ENCODE measurements around the gene AGPAT3.

The AGPAT3 gene

GRCh38 chr21:43906585-43907370 lies 41.8 kb downstream of the AGPAT3 start:
- no peak for DNase-seq
- no peak overlapping the region for H3K4me3 Mint-ChIP-seq
- peaks cover 32% of the 10 kb centered on the region for H3K36me3 Mint-ChIP-seq
- H3K4me1 Mint-ChIP-seq: peaks cover 3% of the 10 kb centered on the region
- no peak overlapping the region for H3K27ac Mint-ChIP-seq
- H3K9me3 Mint-ChIP-seq: no peaks in the 10 kb centered on the region
- CTCF ChIA-PET: no interaction called here
- H3K27me3 Mint-ChIP-seq: no peaks in the 10 kb centered on the region

GRCh38 chr21:43907751-43908150 lies 42.7 kb downstream of the AGPAT3 start:
- peaks cover 3% of the 10 kb centered on the region for H3K4me1 Mint-ChIP-seq
- H3K9me3 Mint-ChIP-seq: peaks cover 8% of the 10 kb centered on the region
- no peak overlapping the region for H3K27ac Mint-ChIP-seq
- CTCF ChIA-PET: interaction anchor here (1.5 kb wide), 1 partner anchor 11 kb away, joined by 3 read pairs; no protein-coding TSS in a partner anchor
- no peak for DNase-seq
- H3K27me3 Mint-ChIP-seq: no peaks in the 10 kb centered on the region
- H3K36me3 Mint-ChIP-seq: peaks cover 39% of the 10 kb centered on the region
- no peak overlapping the region for H3K4me3 Mint-ChIP-seq

- CTCF ChIA-PET: interaction anchor here (1.5 kb wide), 1 partner anchor 10 kb away, joined by 3 read pairs; no protein-coding TSS in a partner anchor
- peaks cover 40% of the 10 kb centered on the region for H3K36me3 Mint-ChIP-seq
- peaks cover 13% of the 10 kb centered on the region for H3K9me3 Mint-ChIP-seq
- peaks cover 3% of the 10 kb centered on the region for H3K4me1 Mint-ChIP-seq
- H3K27me3 Mint-ChIP-seq: no peaks in the 10 kb centered on the region
- DNase-seq: no peak
- H3K27ac Mint-ChIP-seq: no peak overlapping the region
- H3K4me3 Mint-ChIP-seq: no peak overlapping the region
Observed at GRCh38 chr21:43908167-43908566, 43.1 kb downstream of the AGPAT3 start.

- no peak for DNase-seq
- CTCF ChIA-PET: no interaction called here
- peaks cover 13% of the 10 kb centered on the region for H3K9me3 Mint-ChIP-seq
- H3K4me3 Mint-ChIP-seq: no peak overlapping the region
- H3K27ac Mint-ChIP-seq: no peak overlapping the region
- H3K4me1 Mint-ChIP-seq: peaks cover 9% of the 10 kb centered on the region
- peaks cover 40% of the 10 kb centered on the region for H3K36me3 Mint-ChIP-seq
- H3K27me3 Mint-ChIP-seq: no peaks in the 10 kb centered on the region
Observed at GRCh38 chr21:43909741-43910400, 44.8 kb downstream of the AGPAT3 start.

- H3K27me3 Mint-ChIP-seq: no peaks in the 10 kb centered on the region
- peaks cover 9% of the 10 kb centered on the region for H3K4me1 Mint-ChIP-seq
- peaks cover 13% of the 10 kb centered on the region for H3K9me3 Mint-ChIP-seq
- CTCF ChIA-PET: no interaction called here
- peaks cover 40% of the 10 kb centered on the region for H3K36me3 Mint-ChIP-seq
- H3K4me3 Mint-ChIP-seq: no peak overlapping the region
- no peak for DNase-seq
- no peak overlapping the region for H3K27ac Mint-ChIP-seq
Observed at GRCh38 chr21:43910460-43910859, 45.4 kb downstream of the AGPAT3 start.

GRCh38 chr21:43911015-43911934 lies 46.3 kb downstream of the AGPAT3 start:
- no peak overlapping the region for H3K4me3 Mint-ChIP-seq
- no peak overlapping the region for H3K27ac Mint-ChIP-seq
- no peak for DNase-seq
- CTCF ChIA-PET: no interaction called here
- peaks cover 13% of the 10 kb centered on the region for H3K9me3 Mint-ChIP-seq
- peaks cover 36% of the 10 kb centered on the region for H3K36me3 Mint-ChIP-seq
- H3K4me1 Mint-ChIP-seq: peaks cover 15% of the 10 kb centered on the region
- no peaks in the 10 kb centered on the region for H3K27me3 Mint-ChIP-seq

- CTCF ChIA-PET: no interaction called here
- Mint-ChIP-seq H3K36me3 (peaks cover 33% of the 10 kb centered on the region), H3K9me3 (peaks cover 13% of the 10 kb centered on the region), H3K27me3 (no peaks in the 10 kb centered on the region), H3K4me1 (peaks cover 22% of the 10 kb centered on the region), H3K4me3 (no peak overlapping the region), H3K27ac (no peak overlapping the region)
- DNase-seq: no peak
Observed at GRCh38 chr21:43911935-43912487, 47.0 kb downstream of the AGPAT3 start.

GRCh38 chr21:43912500-43912899 lies 47.5 kb downstream of the AGPAT3 start:
- Mint-ChIP-seq H3K4me1 (peaks cover 26% of the 10 kb centered on the region), H3K36me3 (peaks cover 33% of the 10 kb centered on the region), H3K27ac (no peak overlapping the region), H3K27me3 (no peaks in the 10 kb centered on the region), H3K9me3 (peaks cover 13% of the 10 kb centered on the region), H3K4me3 (no peak overlapping the region)
- DNase-seq: no peak
- CTCF ChIA-PET: no interaction called here

- H3K36me3 Mint-ChIP-seq: peaks cover 29% of the 10 kb centered on the region
- no peak overlapping the region for H3K27ac Mint-ChIP-seq
- H3K4me3 Mint-ChIP-seq: no peak overlapping the region
- CTCF ChIA-PET: no interaction called here
- no peak for DNase-seq
- H3K9me3 Mint-ChIP-seq: peaks cover 13% of the 10 kb centered on the region
- H3K4me1 Mint-ChIP-seq: peaks cover 28% of the 10 kb centered on the region
- peaks cover under 1% of the 10 kb centered on the region for H3K27me3 Mint-ChIP-seq
Observed at GRCh38 chr21:43912910-43913309, 47.9 kb downstream of the AGPAT3 start.

GRCh38 chr21:43913928-43914327 lies 48.9 kb downstream of the AGPAT3 start:
- peaks cover 5% of the 10 kb centered on the region for H3K27me3 Mint-ChIP-seq
- H3K36me3 Mint-ChIP-seq: peaks cover 29% of the 10 kb centered on the region
- CTCF ChIA-PET: no interaction called here
- H3K4me3 Mint-ChIP-seq: no peak overlapping the region
- peaks cover 38% of the 10 kb centered on the region for H3K4me1 Mint-ChIP-seq
- no peak for DNase-seq
- H3K9me3 Mint-ChIP-seq: peaks cover 13% of the 10 kb centered on the region
- no peak overlapping the region for H3K27ac Mint-ChIP-seq

GRCh38 chr21:43916076-43916475 lies 51.1 kb downstream of the AGPAT3 start:
- Mint-ChIP-seq H3K27me3 (peaks cover 5% of the 10 kb centered on the region), H3K4me3 (peak overlapping the region; percentile 37), H3K27ac (peak overlapping the region; percentile 90), H3K4me1 (peaks cover 60% of the 10 kb centered on the region), H3K9me3 (peaks cover 13% of the 10 kb centered on the region), H3K36me3 (peaks cover 27% of the 10 kb centered on the region)
- no peak for DNase-seq
- CTCF ChIA-PET: no interaction called here

- Mint-ChIP-seq H3K36me3 (peaks cover 23% of the 10 kb centered on the region), H3K9me3 (peaks cover 13% of the 10 kb centered on the region), H3K27me3 (peaks cover 5% of the 10 kb centered on the region), H3K27ac (peak overlapping the region; percentile 90), H3K4me3 (peak overlapping the region; percentile 74), H3K4me1 (peaks cover 68% of the 10 kb centered on the region)
- peak; percentile 85 for DNase-seq
- CTCF ChIA-PET: no interaction called here
Observed at GRCh38 chr21:43916691-43917514, 51.9 kb downstream of the AGPAT3 start.

Data from activated naive CD4-positive, alpha-beta T cell treated with anti-CD3 and anti-CD28 coated beads, Interleukin-2, amount 10 ng/mL, durations not matched to agents 7 days and 5 days (primary cell).